Activated naive CD8-positive, alpha-beta T cell treated with anti-CD3 and anti-CD28 coated beads for 36 hours (primary cell): ENCODE measurements around the gene NOMO2. TPM values are rescaled to one million over a fixed set of nuclear protein-coding genes. Genes with fewer than 3 reads are reported as not detected.
A peak's percentile ranks its signal among the peaks of the same experiment; 100 is the strongest.
"Not testable (repeated sequence)": the region's sequence is repeated elsewhere in the genome, so short reads cannot be mapped to it uniquely, and the experiment has no call there.

Source experiments
- DNase-seq: peaks from one replicate; pipeline ENCODE4 v3.0.0; 2021
- H3K27ac Mint-ChIP-seq: one replicate; pipeline ENCODE4 v1.8.0; 2022; ENCODE audit warnings: mild to moderate bottlenecking, moderate library complexity, mixed read lengths
- H3K27me3 Mint-ChIP-seq: one replicate; pipeline ENCODE4 v1.8.0; 2022; ENCODE audit warnings: mild to moderate bottlenecking, mixed read lengths
- H3K36me3 Mint-ChIP-seq: one replicate; pipeline ENCODE4 v1.8.0; 2021; ENCODE audit warnings: mild to moderate bottlenecking, mixed read lengths
- H3K4me1 Mint-ChIP-seq: one replicate; pipeline ENCODE4 v1.8.0; 2021; ENCODE audit warnings: mixed read lengths
- H3K4me3 Mint-ChIP-seq: one replicate; pipeline ENCODE4 v1.8.0; 2022; ENCODE audit warnings: mild to moderate bottlenecking, moderate library complexity, mixed read lengths
- H3K9me3 Mint-ChIP-seq: one replicate; pipeline ENCODE4 v1.8.0; 2022; ENCODE audit warnings: mixed read lengths
- total RNA-seq, 2 experiments: library from RNA; stranded (reverse); gene quantifications; one replicate each; pipeline ENCODE4 v1.2.3, GENCODE V29; 2021

Gene NOMO2
- total RNA-seq, 2 experiments from 2014 or later: 59.2 to 68.4 TPM

DNA sequence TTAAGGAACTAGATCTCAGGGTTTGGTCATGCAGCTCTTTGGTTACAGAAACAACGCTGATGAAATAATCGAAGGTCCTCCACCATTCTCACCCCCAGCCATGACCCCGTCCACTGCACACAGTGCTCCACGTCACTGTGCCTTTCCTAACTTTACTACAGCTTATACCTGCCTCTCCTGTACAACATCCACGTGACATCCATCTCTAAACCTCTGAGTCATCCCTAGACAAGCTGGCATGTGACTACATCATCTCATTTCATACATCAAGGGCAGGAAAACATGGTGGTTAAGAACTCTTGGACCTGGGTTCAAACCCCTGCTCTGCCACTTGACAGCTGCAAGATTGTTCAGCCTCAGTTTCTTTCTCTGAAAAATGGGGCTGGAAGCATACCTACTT is 64.9 kb downstream of the NOMO2 start:
- not testable (repeated sequence) for H3K27me3 Mint-ChIP-seq, H3K27ac Mint-ChIP-seq, DNase-seq, H3K4me1 Mint-ChIP-seq, H3K36me3 Mint-ChIP-seq, H3K9me3 Mint-ChIP-seq, H3K4me3 Mint-ChIP-seq

- H3K4me3 Mint-ChIP-seq, H3K36me3 Mint-ChIP-seq, H3K4me1 Mint-ChIP-seq, DNase-seq, H3K9me3 Mint-ChIP-seq, H3K27ac Mint-ChIP-seq, H3K27me3 Mint-ChIP-seq: not testable (repeated sequence)
These were observed 69.6 kb downstream of the NOMO2 start for GRCh38 chr16:18492118-18492897.

DNA sequence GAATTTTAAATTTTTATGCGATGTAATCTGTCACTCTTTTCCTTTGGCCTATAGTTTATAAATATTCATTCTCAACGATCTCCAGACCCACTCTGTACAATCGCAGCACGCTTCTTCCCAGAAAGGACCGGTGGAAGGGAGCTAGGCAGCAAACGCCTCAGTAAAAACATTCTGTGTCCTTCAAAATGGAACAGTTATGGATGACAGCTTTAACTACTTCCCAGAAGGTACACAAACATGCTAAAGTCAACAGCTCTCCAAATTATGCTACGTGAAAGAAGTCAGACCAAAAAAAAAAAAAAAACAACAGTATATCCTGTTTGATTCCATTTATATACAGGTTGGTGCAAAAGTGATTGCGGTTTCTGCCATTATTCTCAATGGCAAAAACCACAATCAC is 125.9 kb downstream of the NOMO2 start:
- H3K9me3 Mint-ChIP-seq, H3K4me3 Mint-ChIP-seq, DNase-seq, H3K27me3 Mint-ChIP-seq, H3K36me3 Mint-ChIP-seq, H3K27ac Mint-ChIP-seq, H3K4me1 Mint-ChIP-seq: not testable (repeated sequence)

DNA sequence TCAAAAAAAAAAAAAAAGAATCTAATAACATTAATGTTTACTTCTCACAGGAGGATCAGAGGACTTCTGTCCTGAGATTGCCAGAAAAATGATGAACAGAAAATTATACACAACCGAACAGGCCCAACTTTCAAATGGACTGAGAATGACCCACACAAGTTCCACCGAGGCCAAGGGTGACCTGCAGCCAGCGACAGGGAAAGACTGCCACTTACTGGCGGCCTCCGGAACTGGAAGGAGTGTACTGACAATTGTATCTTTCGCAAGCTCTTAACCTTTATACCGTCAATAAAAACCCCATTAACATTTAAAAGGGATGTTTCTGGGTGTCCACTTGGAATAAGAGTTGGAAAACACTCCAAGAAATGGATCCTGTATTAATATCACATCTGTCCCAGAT is 146.1 kb downstream of the NOMO2 start:
- not testable (repeated sequence) for H3K27me3 Mint-ChIP-seq, DNase-seq, H3K9me3 Mint-ChIP-seq, H3K4me1 Mint-ChIP-seq, H3K4me3 Mint-ChIP-seq, H3K27ac Mint-ChIP-seq, H3K36me3 Mint-ChIP-seq

DNA sequence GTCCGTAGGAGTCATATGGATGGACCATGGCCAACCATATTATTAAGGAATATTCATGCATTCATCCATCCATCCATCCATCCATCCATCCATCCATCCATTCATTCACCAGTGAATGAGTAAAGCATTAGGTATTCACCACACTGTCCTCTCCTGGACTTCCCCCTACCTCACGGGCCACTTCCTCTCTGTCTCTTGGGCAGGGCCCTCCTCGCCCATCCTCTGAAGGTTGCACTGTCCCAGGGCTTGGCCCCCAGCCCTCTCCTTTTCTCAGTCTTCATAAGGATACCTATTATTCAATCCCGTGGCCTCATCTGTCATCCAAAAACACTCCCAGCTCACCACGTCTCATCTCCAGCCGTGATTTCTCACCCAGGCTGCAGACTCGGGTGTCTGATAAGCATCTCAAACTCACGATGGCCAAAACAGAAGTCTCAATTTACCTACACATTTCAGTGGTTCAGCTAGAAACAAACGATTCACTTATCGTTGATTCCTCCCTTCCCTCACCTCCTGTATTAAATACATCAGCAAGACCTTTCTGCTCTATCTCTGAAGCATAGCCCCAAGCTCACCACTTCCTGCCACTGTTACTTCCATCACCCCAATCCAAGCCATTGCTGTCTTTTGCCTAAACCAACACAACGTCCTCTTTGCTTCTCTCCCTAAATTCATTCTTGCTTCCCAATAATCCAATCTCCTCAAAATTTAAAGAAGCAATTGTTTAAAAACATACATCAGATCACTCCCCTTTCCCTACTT is 152.2 kb downstream of the NOMO2 start:
- H3K36me3 Mint-ChIP-seq, DNase-seq, H3K9me3 Mint-ChIP-seq, H3K4me1 Mint-ChIP-seq, H3K4me3 Mint-ChIP-seq, H3K27me3 Mint-ChIP-seq, H3K27ac Mint-ChIP-seq: not testable (repeated sequence)

DNA sequence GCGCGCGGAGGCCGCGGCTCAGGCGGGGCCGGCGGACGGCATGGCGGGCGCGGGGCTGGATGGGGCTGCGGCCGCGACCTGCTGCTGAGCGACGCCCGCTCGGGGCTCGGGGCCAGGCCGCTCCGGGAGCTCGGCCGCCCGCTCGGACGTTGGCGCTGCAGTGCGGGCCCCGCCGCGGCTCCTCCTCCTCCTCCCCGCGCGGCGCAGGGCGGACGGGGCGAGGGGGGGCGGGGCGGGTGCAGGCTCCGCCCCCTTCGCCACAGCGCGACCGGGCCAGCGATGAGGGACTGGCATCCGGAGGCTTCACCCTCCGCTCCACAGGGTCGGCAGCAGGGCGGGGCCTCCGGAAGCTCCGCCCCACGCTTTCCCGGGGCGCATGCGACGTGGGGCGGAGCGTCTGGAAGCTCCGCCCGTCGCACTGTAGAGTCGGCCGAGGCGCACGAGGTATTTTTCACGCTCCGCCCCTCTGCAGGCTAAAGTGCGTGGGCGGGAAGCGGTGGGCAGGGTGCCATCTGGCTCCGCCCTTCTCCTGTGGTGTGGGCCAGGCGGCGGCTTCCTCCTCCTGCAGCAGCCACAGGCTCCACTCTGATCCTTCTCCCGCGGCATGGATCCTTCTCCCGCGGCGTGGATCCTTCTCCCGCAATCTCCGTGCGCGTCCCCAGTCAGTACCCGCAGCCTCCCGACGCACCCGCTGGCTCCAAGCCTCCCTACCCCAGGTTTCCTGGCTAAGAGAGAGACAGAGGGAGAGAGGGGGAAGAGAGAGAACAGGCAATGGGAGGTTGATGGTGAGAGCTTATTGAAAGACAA is 159.8 kb downstream of the NOMO2 start:
- not testable (repeated sequence) for H3K4me1 Mint-ChIP-seq, DNase-seq, H3K4me3 Mint-ChIP-seq, H3K9me3 Mint-ChIP-seq, H3K27ac Mint-ChIP-seq, H3K36me3 Mint-ChIP-seq, H3K27me3 Mint-ChIP-seq

GRCh38 chr16:18401159-18401558 is 160.7 kb downstream of the NOMO2 start:
- H3K4me1 Mint-ChIP-seq, H3K36me3 Mint-ChIP-seq, H3K27me3 Mint-ChIP-seq, H3K9me3 Mint-ChIP-seq, H3K27ac Mint-ChIP-seq: not testable (repeated sequence)
- H3K4me3 Mint-ChIP-seq: peak overlapping the region; percentile 78
- peak; percentile 34 for DNase-seq

GRCh38 chr16:18394363-18394762 is 167.5 kb downstream of the NOMO2 start:
- not testable (repeated sequence) for H3K9me3 Mint-ChIP-seq, H3K27me3 Mint-ChIP-seq, H3K4me3 Mint-ChIP-seq, H3K36me3 Mint-ChIP-seq, H3K27ac Mint-ChIP-seq, H3K4me1 Mint-ChIP-seq, DNase-seq

GRCh38 chr16:18387767-18388166 is 174.1 kb downstream of the NOMO2 start:
- H3K4me1 Mint-ChIP-seq, H3K9me3 Mint-ChIP-seq, DNase-seq, H3K27me3 Mint-ChIP-seq, H3K36me3 Mint-ChIP-seq, H3K27ac Mint-ChIP-seq, H3K4me3 Mint-ChIP-seq: not testable (repeated sequence)

DNA sequence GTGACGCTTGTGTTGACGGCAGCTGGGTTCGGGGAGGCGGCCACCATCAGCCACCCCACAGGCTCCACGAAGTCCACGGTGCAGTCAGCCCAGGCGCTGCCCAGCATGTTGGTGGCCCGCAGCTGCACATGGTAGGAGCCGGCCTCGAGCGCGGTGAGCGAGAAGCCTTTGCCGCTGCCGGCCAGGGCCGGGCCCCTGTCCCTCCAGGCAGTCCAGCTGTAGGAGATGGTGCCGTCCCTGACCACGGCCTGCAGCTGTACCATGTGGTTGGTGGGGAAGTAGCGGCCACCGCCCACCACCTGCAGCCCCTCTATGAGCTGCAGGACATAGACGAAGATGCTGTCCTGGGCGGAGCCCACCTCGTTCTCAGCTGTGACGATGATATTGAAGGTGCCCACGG is 175.4 kb downstream of the NOMO2 start:
- not testable (repeated sequence) for DNase-seq, H3K27ac Mint-ChIP-seq, H3K4me3 Mint-ChIP-seq, H3K27me3 Mint-ChIP-seq, H3K9me3 Mint-ChIP-seq, H3K4me1 Mint-ChIP-seq, H3K36me3 Mint-ChIP-seq

DNA sequence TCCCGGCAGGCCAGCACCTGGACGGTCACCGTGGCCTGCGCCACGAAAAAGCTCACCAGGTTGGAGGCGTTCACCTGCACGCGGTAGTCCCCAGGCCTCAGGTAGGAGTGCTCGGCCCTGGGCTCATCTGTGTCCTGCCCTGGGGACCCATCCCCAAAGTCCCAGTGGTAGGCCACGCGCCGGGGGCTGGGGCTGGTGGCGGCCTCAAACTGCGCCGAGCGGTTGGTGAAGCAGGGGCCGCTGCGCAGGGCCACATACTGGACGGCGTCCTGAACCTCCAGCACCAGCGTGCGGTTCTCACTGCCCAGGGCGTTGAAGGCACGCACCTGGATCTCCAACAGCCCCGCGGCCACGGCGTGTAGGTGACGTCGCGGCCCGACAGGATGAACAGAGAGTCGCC is 176.6 kb downstream of the NOMO2 start:
- H3K27ac Mint-ChIP-seq, H3K4me1 Mint-ChIP-seq, H3K9me3 Mint-ChIP-seq, H3K27me3 Mint-ChIP-seq, H3K36me3 Mint-ChIP-seq, H3K4me3 Mint-ChIP-seq, DNase-seq: not testable (repeated sequence)

GRCh38 chr16:18384869-18385268 is 177.0 kb downstream of the NOMO2 start:
- DNase-seq, H3K27ac Mint-ChIP-seq, H3K4me1 Mint-ChIP-seq, H3K9me3 Mint-ChIP-seq, H3K36me3 Mint-ChIP-seq, H3K4me3 Mint-ChIP-seq, H3K27me3 Mint-ChIP-seq: not testable (repeated sequence)

GRCh38 chr16:18384098-18384636 is 177.7 kb downstream of the NOMO2 start:
- not testable (repeated sequence) for H3K9me3 Mint-ChIP-seq, H3K27ac Mint-ChIP-seq

DNA sequence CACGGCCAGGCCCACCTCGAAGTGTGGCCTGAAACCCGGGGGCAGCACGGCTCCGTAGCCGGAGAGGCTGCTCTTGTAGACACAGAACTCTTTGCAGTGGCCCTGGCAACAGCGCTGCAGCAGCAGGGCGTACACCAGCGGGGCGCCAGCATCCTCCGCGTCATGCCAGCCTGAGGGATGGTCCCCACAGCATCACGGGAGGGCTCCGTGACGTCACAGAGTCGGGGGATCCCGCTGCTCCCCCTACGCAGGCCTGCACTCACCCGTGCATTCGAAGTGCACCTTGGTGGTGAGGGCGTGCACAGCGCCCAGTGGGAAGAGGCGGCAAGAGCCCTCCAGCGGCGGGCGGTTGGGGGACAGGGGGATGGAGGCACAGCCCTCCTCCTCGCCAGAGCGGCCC is 179.2 kb downstream of the NOMO2 start:
- not testable (repeated sequence) for H3K9me3 Mint-ChIP-seq, H3K36me3 Mint-ChIP-seq, H3K4me3 Mint-ChIP-seq, H3K4me1 Mint-ChIP-seq, DNase-seq, H3K27me3 Mint-ChIP-seq, H3K27ac Mint-ChIP-seq

More at GRCh38 chr16:18384098-18384636, 177.7 kb downstream of the NOMO2 start:
- H3K4me1 Mint-ChIP-seq, H3K27me3 Mint-ChIP-seq, DNase-seq, H3K36me3 Mint-ChIP-seq, H3K4me3 Mint-ChIP-seq: not testable (repeated sequence)
